H1 (cell line): ENCODE results near the gene SLC12A7.

Experiments
- HDAC6 ChIP-seq: IDR thresholded peaks from one replicate; pipeline ENCODE4 v1.7.1; 2012; ENCODE audit warnings: low read depth, mild to moderate bottlenecking, inconsistent platforms, low read length, moderate library complexity
- TF ChIP-seq, protein P1 (sequence below), 3 experiments: IDR thresholded peaks; 1 replicate in 2 of 3; 2 replicates in 1 of 3; pipeline versions ENCODE4 v1.5.1 to v1.6.1; 2011; ENCODE audit warnings: low read length in 3 of 3, mild to moderate bottlenecking in 3 of 3, inconsistent platforms in 2 of 3, low read depth in 1 of 3, moderate library complexity in 1 of 3; ENCODE audit not compliant: insufficient read depth in 1 of 3; ENCODE audit errors: control extremely low read depth in 1 of 3

DNA sequence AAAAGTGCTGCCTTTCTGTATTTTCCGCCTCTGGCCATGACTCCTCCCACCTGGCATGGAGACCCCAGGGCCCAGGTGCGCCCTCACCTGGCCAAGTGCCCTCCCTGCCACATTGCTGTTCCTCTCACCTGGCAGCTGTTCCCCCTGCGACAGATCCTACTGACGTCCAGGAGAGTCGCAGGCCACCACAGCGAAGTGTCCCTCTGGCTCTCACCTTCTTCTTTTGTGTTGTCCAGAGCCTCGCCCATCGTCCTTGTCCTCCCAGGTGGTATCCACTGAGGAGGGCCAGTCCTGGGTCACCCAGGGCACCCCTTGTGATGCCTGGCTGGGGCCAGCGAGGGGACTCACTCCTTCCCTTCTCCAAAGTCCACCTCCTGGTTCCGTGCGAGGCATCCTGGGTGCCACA is 100.6 kb downstream of the SLC12A7 start:
- TF ChIP-seq HDAC6, result no peak
- TF ChIP-seq, protein P1, sequence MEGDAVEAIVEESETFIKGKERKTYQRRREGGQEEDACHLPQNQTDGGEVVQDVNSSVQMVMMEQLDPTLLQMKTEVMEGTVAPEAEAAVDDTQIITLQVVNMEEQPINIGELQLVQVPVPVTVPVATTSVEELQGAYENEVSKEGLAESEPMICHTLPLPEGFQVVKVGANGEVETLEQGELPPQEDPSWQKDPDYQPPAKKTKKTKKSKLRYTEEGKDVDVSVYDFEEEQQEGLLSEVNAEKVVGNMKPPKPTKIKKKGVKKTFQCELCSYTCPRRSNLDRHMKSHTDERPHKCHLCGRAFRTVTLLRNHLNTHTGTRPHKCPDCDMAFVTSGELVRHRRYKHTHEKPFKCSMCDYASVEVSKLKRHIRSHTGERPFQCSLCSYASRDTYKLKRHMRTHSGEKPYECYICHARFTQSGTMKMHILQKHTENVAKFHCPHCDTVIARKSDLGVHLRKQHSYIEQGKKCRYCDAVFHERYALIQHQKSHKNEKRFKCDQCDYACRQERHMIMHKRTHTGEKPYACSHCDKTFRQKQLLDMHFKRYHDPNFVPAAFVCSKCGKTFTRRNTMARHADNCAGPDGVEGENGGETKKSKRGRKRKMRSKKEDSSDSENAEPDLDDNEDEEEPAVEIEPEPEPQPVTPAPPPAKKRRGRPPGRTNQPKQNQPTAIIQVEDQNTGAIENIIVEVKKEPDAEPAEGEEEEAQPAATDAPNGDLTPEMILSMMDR (IDR thresholded peaks at IDR 0.05; ENCODE audit: control extremely low read depth in 1 of 3, insufficient read depth in 1 of 3, low read depth in 1 of 3, low read length in 3 of 3), result peak in 2 of 3 experiments; percentile 81 to 96; a peak in 3 of 4 replicates
